Effector memory CD4-positive, alpha-beta T cell (primary cell): ENCODE measurements around the gene NOP53.
"Not testable (repeated sequence)": the region's sequence is repeated elsewhere in the genome, so short reads cannot be mapped to it uniquely, and the experiment has no call there.

Experiments used
- DNase-seq, 3 donors: peaks; one replicate each; pipeline ENCODE4 v3.0.0-alpha.2; 2020
- H3K27ac ChIP-seq: 2 replicates; pipeline ENCODE4 v1.7.0; 2013; ENCODE audit warnings: mild to moderate bottlenecking, low read length, moderate library complexity; ENCODE audit not compliant: insufficient read depth, poor library complexity, severe bottlenecking
- H3K27me3 ChIP-seq: replicated peaks from 2 replicates; pipeline ENCODE4 v1.7.0; 2013; ENCODE audit warnings: mild to moderate bottlenecking, low read length; ENCODE audit not compliant: insufficient read depth, control insufficient read depth, poor library complexity, severe bottlenecking
- H3K36me3 ChIP-seq: 2 replicates; pipeline ENCODE4 v1.7.0; 2013; ENCODE audit warnings: mild to moderate bottlenecking, low read length, moderate library complexity; ENCODE audit not compliant: control insufficient read depth, insufficient read depth
- H3K4me1 ChIP-seq: 2 replicates; pipeline ENCODE4 v1.7.0; 2013; ENCODE audit warnings: low read length, mild to moderate bottlenecking; ENCODE audit not compliant: control insufficient read depth, insufficient read depth, poor library complexity, severe bottlenecking
- H3K4me3 ChIP-seq: 2 replicates; pipeline ENCODE4 v1.7.0; 2013; ENCODE audit warnings: low read length, low read depth, mild to moderate bottlenecking; ENCODE audit not compliant: insufficient read depth, poor library complexity, severe bottlenecking
- H3K9me3 ChIP-seq: 2 replicates; pipeline ENCODE4 v1.7.0; 2013; ENCODE audit warnings: mild to moderate bottlenecking, low read length, moderate library complexity; ENCODE audit not compliant: control insufficient read depth

Gene NOP53

DNA sequence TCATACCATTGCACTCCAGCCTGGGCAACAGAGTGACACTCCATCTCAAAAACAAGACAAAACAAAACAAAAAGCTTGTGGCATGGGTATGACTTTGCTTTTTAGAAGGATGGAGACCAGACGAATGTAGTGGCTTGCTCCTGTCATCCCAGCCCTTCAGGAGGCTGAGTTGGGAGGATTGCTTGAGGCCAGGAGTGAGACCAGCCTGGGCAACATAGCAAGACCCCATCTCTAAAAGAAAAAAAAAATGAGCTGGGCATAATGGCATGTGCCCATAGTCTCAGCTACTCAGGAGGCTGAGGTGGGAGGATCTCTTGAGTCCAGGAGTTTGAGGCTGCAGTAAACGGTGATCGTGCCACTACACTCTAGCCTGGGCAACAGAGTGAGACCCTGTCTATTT lies 16.8 kb downstream of the NOP53 start:
- Histone ChIP-seq H3K27ac (no peak overlapping the region), H3K4me1 (no peaks in the 10 kb centered on the region), H3K36me3 (peaks cover 14% of the 10 kb centered on the region), H3K9me3 (no peaks in the 10 kb centered on the region), H3K4me3 (no peak overlapping the region), H3K27me3 (no peaks in the 10 kb centered on the region)
- no peak for DNase-seq

DNA sequence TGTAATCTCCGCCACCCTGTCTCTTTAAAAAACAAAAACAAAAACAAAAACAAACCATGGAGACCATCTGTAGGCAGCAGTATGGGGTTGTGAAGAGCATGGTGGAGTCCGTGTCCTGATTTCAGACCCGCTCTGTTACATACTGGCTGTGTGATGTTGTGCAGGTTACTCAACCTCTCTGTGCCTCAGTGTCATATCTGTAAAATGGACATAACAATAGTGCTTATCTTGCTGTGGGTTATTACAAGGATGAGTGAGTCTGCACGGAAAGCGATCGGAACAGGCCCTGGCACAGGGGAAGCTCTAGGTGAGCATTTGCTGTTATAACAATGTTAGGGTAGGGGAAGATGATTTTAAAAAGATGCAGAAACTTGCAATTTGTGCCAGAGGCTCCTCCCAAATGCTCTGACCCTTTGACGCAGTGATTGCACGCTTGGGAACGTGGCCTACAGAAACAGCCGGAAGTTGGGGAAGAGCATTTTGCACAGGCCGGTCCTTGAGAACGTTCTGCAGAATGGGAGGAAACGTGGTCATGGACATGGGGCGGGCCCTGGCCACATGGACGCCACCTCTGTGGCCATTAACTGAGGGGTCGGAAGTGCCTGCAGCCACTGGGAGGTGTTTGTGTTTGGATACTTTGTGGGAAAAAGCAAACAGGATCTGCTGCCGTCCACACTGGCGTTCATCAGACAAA lies 17.4 kb downstream of the NOP53 start:
- DNase-seq = no peak
- no peak overlapping the region for H3K27ac ChIP-seq
- peaks cover 8% of the 10 kb centered on the region for H3K36me3 ChIP-seq
- H3K4me1 ChIP-seq = no peaks in the 10 kb centered on the region
- no peaks in the 10 kb centered on the region for H3K9me3 ChIP-seq
- H3K4me3 ChIP-seq = no peak overlapping the region
- no peaks in the 10 kb centered on the region for H3K27me3 ChIP-seq

DNA sequence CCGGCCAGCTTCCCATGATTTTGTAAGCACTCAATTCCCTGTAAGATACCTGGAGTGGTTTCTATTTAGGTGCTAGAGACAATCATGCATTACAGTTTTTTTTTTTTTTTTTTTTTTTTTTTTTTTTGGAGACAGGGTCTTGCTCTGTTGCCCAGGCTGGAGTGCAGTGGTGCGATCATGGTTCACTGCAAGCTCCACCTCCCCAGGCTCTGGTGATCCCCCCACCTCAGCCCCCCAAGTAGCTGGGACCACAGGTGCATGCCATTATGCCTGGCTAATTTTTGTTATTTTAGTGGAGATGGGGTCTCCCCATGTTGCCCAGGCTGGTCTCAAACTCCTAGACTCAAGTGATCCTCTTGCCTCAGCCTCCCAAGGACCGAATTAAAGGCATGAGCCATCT lies 19.4 kb downstream of the NOP53 start:
- H3K27me3 ChIP-seq, H3K27ac ChIP-seq, H3K9me3 ChIP-seq, DNase-seq, H3K36me3 ChIP-seq, H3K4me1 ChIP-seq, H3K4me3 ChIP-seq: not testable (repeated sequence)

DNA sequence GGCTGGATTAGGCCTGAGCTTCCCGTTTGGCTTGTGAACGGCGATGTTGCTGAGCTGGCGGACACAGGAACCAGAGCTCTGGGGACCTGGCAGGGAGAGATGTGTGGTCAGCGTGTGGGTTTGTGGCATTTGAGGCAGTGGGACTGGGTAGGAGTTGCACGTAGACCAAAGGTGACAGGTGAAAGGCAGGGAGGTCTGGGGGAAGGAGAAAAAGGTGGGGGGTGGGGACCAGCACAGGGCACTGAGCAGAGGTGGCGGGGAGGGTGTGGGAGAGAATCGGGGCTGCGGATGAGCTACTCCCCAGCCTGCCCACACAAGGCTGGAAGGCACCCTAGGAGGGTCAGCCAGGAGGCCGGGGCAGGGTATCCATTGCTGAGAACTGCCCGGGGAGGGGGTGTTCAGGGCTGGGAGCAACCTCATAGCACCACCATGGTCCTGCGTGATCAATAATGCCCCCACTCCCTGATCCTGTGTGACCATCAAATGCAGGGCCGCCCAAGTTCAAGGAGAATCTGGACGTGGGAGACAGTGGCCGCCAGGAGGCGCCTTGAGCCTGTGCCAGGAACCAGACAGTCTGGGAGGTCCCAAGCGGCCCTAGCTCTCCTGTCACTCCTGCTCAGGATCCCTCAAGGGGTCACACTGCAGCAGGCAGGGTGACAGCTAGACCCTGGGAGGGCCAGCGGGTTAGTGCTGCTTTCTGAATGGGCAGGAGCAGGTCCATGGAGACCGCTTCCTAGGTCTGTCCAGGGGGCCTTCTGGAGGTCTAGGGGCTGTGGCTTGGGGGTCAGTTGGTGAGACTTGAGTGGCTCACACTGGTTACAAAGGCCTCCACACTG lies 20.4 kb downstream of the NOP53 start:
- Histone ChIP-seq H3K4me1 (no peaks in the 10 kb centered on the region), H3K4me3 (no peak overlapping the region), H3K36me3 (no peaks in the 10 kb centered on the region), H3K9me3 (no peaks in the 10 kb centered on the region), H3K27ac (no peak overlapping the region), H3K27me3 (no peaks in the 10 kb centered on the region)
- DNase-seq = no peak

DNA sequence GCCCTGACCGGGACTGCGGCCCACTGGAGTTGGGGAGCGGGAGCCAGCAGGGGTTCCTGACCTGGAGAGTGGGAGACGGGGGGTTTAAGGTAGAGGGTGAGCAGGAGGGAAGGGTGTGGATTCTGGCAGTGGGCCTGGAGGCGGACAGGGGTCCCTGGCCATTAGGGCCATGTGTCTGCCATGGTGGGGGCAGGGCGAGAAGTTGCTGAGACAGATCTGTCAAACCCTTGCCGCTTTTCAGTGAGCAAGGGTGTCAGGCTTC lies 20.9 kb downstream of the NOP53 start:
- H3K27ac ChIP-seq = no peak overlapping the region
- no peak for DNase-seq
- H3K4me1 ChIP-seq = no peaks in the 10 kb centered on the region
- no peaks in the 10 kb centered on the region for H3K9me3 ChIP-seq
- no peaks in the 10 kb centered on the region for H3K27me3 ChIP-seq
- H3K4me3 ChIP-seq = no peak overlapping the region
- H3K36me3 ChIP-seq = no peaks in the 10 kb centered on the region

DNA sequence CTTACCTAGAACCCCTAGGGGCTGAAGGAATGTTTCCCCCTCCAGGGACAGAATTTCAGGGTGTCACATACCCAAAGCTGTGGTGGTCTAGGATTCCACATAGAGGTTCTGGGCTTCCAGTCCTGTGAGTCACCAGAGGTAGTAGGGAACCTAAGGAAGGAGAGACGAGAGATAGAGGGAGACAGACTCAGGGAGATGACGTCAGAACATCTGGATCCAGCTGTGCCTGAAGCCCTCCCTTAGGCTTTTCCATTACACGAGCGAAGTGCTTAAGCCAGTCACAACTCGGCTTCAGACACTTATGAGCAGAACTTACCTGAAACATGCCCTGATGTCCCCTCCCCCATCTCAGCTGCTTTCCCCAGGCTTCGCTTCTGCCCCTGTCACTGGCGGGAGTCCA lies 21.3 kb downstream of the NOP53 start:
- Histone ChIP-seq H3K4me3 (no peak overlapping the region), H3K27me3 (no peaks in the 10 kb centered on the region), H3K27ac (no peak overlapping the region), H3K36me3 (no peaks in the 10 kb centered on the region), H3K9me3 (no peaks in the 10 kb centered on the region), H3K4me1 (no peaks in the 10 kb centered on the region)
- DNase-seq = no peak

DNA sequence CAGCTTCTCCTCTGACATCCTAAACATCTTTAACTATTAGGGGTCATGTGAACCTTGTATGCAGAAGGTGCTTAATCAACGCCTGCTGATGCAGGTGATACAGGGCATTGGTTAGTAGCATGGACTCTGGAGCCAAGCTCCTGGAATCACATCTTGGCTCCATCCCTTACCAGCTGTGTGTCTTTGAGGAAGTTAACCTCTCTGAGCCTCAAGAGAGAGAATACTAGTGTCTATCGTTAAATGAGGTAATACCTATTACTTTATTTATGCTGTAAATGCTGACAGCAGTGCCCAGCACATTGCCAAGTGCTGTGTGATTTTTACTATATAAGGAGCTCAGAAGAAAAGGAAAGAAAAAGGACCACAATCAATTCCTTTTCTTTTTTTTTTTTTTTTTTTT lies 22.0 kb downstream of the NOP53 start:
- no peaks in the 10 kb centered on the region for H3K4me1 ChIP-seq
- no peak overlapping the region for H3K27ac ChIP-seq
- H3K4me3 ChIP-seq = no peak overlapping the region
- H3K9me3 ChIP-seq = no peaks in the 10 kb centered on the region
- no peaks in the 10 kb centered on the region for H3K27me3 ChIP-seq
- no peak for DNase-seq
- H3K36me3 ChIP-seq = no peaks in the 10 kb centered on the region

DNA sequence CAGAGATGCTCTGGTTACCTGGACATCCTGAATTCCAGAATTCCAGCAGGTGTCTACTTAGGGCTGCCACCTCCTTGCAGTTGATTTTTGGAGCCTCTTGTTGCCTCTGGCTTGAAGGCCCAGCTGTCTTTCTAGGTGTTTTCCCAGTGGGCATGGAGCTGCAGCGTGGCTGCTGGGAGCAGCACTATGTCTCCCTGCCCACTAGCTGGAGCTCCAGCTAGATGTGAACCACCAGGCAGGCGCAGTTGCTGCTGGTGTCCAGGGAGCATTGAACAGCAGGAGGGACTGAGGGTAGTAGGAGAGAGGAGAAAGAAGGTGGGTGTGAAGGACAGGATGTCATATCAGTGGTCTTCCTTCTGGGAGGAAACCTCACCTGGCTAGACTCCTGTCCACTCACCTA lies 23.3 kb downstream of the NOP53 start:
- Histone ChIP-seq H3K4me1 (no peaks in the 10 kb centered on the region), H3K4me3 (no peak overlapping the region), H3K27ac (no peak overlapping the region), H3K36me3 (no peaks in the 10 kb centered on the region), H3K27me3 (no peaks in the 10 kb centered on the region), H3K9me3 (no peaks in the 10 kb centered on the region)
- DNase-seq = no peak

DNA sequence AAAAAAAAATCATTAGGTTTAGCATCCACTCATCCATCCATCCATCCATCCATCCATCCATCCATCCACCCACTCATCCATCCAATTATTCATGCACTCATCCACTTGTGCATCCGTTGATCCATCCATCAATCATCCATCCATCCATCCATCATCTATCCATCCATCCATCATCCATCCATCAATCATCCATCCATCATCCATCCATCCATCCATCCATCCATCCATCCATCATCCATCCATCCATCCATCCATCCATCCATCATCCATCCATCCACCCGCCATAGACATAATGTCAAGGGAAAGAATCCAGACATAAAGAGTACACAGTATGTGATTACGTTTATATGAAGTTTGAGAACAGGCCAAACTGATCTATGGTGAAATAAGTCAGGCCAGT lies 24.2 kb downstream of the NOP53 start:
- Histone ChIP-seq H3K4me1 (no peaks in the 10 kb centered on the region), H3K27ac (no peak overlapping the region), H3K27me3 (no peaks in the 10 kb centered on the region), H3K9me3 (no peaks in the 10 kb centered on the region), H3K4me3 (no peak overlapping the region), H3K36me3 (no peaks in the 10 kb centered on the region)
- DNase-seq = no peak

DNA sequence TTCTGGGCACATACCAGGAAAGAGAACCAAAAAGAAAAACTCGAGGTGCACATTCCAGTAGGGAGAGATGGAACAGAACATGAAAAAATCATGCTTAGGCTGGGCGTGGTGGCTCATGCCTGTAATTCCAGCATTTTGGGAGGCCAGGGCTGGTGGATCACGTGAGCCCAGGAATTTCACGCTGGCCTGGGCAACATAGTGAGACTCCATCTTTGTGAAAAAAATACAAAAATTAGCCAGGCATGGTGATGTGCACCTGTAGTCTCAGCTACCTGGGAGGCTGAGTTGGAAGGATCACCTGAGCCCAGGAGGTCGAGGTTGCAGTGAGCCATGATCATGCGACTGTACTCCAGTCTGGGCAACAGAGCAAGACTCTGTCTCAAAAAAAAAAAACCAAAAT lies 25.9 kb downstream of the NOP53 start:
- not testable (repeated sequence) for H3K4me3 ChIP-seq, H3K27me3 ChIP-seq, DNase-seq, H3K4me1 ChIP-seq, H3K36me3 ChIP-seq, H3K27ac ChIP-seq, H3K9me3 ChIP-seq
